ENCODE measurements around the gene PRKCA. TPM values are rescaled to one million over a fixed set of nuclear protein-coding genes. Genes with fewer than 3 reads are reported as not detected.

The PRKCA gene
- total and polyA plus RNA-seq, 10 of the 15 experiments (the other 5 are each of a cell fraction or from before 2014, with no cell fraction given): 0.11 to 14.6 (median 0.72) TPM

DNA sequence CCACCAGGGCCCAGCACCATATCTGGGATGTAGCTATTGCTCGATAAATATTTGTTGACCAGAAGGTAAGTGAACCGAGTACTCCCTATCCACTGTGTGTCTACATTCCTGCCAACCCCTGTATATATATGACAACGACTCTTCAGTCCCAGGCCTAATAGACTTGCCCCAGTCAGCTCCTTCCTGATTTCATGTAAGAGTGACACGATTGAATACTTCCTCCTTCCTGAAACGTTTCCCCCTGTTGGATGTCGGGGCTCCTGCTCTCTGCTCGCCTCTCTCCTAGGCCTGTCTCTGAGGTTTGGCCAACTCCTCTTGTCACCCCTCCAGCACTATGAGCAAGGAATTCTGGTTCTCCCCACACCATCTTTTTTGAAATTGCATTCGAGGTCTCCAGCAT lies 178.9 kb downstream of the PRKCA start (continued):
- TF ChIP-seq, protein P1, sequence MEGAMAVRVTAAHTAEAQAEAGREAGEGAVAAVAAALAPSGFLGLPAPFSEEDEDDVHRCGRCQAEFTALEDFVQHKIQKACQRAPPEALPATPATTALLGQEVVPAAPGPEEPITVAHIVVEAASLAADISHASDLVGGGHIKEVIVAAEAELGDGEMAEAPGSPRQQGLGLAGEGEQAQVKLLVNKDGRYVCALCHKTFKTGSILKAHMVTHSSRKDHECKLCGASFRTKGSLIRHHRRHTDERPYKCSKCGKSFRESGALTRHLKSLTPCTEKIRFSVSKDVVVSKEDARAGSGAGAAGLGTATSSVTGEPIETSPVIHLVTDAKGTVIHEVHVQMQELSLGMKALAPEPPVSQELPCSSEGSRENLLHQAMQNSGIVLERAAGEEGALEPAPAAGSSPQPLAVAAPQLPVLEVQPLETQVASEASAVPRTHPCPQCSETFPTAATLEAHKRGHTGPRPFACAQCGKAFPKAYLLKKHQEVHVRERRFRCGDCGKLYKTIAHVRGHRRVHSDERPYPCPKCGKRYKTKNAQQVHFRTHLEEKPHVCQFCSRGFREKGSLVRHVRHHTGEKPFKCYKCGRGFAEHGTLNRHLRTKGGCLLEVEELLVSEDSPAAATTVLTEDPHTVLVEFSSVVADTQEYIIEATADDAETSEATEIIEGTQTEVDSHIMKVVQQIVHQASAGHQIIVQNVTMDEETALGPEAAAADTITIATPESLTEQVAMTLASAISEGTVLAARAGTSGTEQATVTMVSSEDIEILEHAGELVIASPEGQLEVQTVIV (IDR thresholded peaks at IDR 0.05; ENCODE audit: borderline replicate concordance, partially characterized antibody): no peak
- TF ChIP-seq ZNF622 (IDR thresholded peaks at IDR 0.05) (no peak), CHD1 (IDR thresholded peaks at IDR 0.05; ENCODE audit: low read depth, low read length) (no peak)
- TF ChIP-seq, protein P2, sequence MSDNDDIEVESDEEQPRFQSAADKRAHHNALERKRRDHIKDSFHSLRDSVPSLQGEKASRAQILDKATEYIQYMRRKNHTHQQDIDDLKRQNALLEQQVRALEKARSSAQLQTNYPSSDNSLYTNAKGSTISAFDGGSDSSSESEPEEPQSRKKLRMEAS (IDR thresholded peaks at IDR 0.05; ENCODE audit: low read depth, low read length): no peak

DNA sequence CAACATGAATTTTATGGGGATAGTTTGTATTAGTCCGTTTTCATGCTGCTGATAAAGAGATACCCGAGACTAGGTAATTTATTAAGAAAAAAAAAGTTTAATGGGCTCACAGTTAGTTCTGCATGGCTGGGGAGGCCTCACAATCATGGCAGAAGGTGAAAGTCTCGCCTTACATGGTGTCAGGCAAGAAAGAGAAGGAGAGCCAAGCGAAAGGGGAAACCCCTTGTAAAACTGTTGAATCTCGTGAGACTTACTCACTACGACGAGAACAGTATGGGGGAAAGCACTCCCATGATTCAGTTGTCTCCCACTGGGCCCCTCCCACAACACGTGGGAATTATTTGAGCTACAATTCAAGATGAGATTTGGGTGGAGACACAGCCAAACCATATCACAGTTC lies 181.5 kb downstream of the PRKCA start:
- Histone ChIP-seq H3K9ac (ENCODE audit: control insufficient read depth, insufficient read depth, low read length) (no peak overlapping the region), H3K36me3 (ENCODE audit: control insufficient read depth in 2 of 2, insufficient read depth in 2 of 2, low read length in 1 of 2) (no peaks in the 10 kb centered on the region), H3K27me3 (replicated peaks in 1 of 2; ENCODE audit: control insufficient read depth in 2 of 2, insufficient read depth in 2 of 2, low read length in 1 of 2) (no peaks in the 10 kb centered on the region), H3K27ac (ENCODE audit: control insufficient read depth, insufficient read depth) (no peak overlapping the region), H3K79me2 (ENCODE audit: control insufficient read depth, insufficient read depth, low read length) (no peaks in the 10 kb centered on the region), H3K4me1 (ENCODE audit: control insufficient read depth, insufficient read depth, low read length) (no peaks in the 10 kb centered on the region), H4K20me1 (ENCODE audit: control insufficient read depth, insufficient read depth) (no peaks in the 10 kb centered on the region), H3K9me3 (replicated peaks; ENCODE audit: control insufficient read depth, insufficient read depth, low read length) (no peaks in the 10 kb centered on the region; the same call in 2 of the 3 replicates), H2AFZ (ENCODE audit: control insufficient read depth, low read depth, low read length) (no peak overlapping the region), H3K4me2 (ENCODE audit: control insufficient read depth, insufficient read depth) (no peak overlapping the region), H3K4me3 (no peak overlapping the region)
- peak; percentile 67 for ATAC-seq
- WGBS (ENCODE audit: insufficient coverage, insufficient replicate concordance, low lambda C conversion rate, missing lambda C conversion rate): 5% methylated on average over 8 of the region's 8 CpGs
- RAD21 ChIA-PET (ENCODE audit: unreplicated experiment): interaction anchor here (0.7 kb wide), 1 partner anchor 9 kb away, joined by 3 read pairs; no protein-coding TSS in a partner anchor
- in situ Hi-C loops (cut with MboI): no loop called here
- intact Hi-C loops (cut with micrococcal nuclease; ENCODE audit: unreplicated experiment): no loop called here
- BruUV-seq (replicated peaks): no TSS peak
- POLR2A ChIA-PET: interaction anchor here (1.7 kb wide), 1 partner anchor 10 kb away, joined by 4 read pairs; no protein-coding TSS in a partner anchor
- CTCF ChIA-PET: interaction anchor here (0.6 to 1.5 kb wide), 4 partner anchors 9 to 41 kb away, joined by 3 to 9 read pairs (median 5); no protein-coding TSS in a partner anchor
- no peak for DNase-seq (ENCODE audit: low read depth, low spot score)
- TF ChIP-seq CHD4 (IDR thresholded peaks at IDR 0.05) (no peak), ZNF274 (IDR thresholded peaks at IDR 0.05; ENCODE audit: insufficient read depth, insufficient read length) (no peak), CHD2 (IDR thresholded peaks at IDR 0.05; ENCODE audit: borderline replicate concordance, low read depth, low read length) (peak; percentile 85)
- FAIRE-seq: no peak
- SMC1A ChIA-PET (ENCODE audit: uncharacterized antibody, unreplicated experiment): interaction anchor here (0.6 to 3.6 kb wide), 7 partner anchors 9 to 202 kb away, joined by 3 to 16 read pairs (median 3); no protein-coding TSS in a partner anchor

Data from GM12878 (cell line).